CD4-positive, alpha-beta T cell treated with Interleukin-17A for 1 hour (primary cell): ENCODE data around the gene ATP2A2.
"Not testable (repeated sequence)": the region's sequence is repeated elsewhere in the genome, so short reads cannot be mapped to it uniquely, and the experiment has no call there.

Source experiments
- DNase-seq: peaks from one replicate; pipeline ENCODE4 v3.0.0-alpha.2; 2020

Gene ATP2A2

DNA sequence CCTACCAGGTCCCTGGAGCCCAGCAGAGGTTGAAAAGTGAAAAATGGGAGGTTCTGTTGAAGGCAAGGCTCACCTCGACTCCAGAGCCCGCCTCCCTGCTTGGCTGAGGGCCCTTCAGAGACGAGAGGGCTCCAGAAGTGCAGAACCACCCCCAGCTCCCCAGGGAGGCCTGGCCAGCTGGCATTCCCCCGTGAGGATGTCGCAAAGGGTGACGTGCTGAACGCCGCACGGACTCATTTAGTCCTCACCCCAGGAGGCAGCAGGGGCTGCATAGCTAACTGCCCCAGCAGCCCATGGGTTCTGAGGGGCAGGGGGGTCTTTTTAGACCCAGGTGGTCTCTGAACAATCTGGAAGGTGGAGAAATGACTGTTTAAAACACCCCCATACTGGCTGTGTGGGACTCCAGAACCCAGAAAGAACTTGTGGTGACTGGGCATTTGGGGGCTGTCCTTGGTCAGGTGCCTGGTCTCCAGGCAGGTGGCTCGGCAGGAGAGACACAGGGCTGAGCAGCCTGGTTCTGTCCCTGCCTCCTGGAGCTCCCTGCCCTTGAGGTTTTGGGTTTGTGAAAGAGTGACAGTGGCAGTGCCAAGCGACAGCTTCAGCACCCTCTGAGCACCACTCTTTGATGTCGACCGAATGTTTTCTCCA is 90.5 kb downstream of the ATP2A2 start:
- no peak for DNase-seq

GRCh38 chr12:110372056-110372425 is 91.0 kb downstream of the ATP2A2 start:
- no peak for DNase-seq

GRCh38 chr12:110373025-110373424 is 92.0 kb downstream of the ATP2A2 start:
- no peak for DNase-seq

DNA sequence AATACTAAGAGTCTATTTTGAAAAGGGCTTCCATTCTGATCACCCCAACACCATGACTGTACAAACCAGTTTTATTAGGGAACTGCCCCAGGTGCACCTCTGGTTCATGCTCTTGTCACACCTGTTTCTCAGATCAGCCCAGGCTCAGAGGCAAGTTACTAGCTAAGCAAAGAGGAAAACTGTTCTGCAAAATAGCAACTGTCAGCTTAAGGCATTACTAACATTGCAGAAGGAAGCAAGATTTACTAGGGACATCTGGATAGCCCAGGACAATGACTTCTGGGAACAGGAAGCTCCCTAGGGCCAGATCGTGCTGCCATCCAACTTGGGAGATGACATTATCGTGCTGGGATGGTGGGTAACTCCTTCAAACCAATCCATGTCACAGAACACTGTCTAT is 92.4 kb downstream of the ATP2A2 start:
- no peak for DNase-seq

DNA sequence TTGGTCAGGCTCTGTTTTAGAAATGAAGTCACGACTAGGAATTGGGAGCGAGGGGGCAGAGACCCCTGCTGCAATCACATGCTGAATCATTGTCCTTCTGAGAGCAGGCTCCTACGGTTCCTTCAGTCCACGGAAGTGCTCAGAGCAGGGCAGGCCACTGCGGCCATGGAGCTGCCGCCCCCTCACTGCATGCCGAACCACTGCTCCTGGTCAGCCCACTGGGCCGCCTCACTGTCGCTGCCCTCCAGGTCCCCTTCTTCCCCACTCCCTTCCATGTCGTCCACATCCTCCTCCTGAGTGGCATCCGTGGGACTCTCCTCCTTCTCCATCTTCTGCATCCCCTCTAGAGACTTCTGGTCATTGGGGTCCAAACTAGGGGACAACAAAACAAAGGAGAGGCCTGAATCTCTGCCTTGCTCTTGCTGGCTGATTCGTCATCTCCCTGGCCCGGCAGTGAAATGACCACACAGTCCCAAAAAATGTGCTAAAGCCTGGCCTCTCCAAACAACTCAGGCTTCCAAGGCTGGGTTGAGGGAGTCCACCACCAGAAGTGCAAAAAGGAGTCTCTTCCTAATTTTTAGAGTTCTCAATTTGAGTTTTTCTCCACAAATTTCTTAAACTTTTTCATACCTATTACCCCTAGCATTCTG is 93.0 kb downstream of the ATP2A2 start:
- no peak for DNase-seq

DNA sequence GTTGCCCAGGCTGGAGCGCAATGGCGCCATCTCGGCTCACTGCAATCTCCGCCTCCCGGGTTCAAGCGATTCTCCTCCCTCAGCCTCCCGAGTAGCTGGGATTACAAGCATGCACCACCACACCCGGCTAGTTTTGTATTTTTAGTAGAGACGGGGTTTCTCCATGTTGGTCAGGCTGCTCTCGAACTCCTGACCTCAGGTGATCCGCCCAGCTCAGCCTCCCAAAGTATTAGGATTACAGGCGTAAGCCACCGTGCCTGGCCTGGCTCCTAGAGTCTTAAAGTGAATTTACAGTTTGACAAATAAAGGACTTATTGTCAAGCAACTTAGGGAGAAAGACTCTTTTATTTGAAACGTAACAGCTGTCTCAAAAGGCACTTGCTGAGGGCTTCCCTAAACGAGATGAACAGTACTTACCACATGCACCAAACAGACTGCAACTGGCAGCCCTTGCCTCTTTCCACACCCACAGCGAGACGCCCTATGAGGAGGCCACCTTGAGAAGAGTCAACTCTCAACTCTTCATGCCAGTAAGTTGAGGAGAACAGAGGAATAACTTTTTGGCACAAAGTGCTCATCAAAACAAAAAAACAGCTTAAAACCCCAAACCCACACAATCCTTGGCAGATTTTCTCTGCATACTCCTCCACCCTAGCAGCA is 97.2 kb downstream of the ATP2A2 start:
- not testable (repeated sequence) for DNase-seq

DNA sequence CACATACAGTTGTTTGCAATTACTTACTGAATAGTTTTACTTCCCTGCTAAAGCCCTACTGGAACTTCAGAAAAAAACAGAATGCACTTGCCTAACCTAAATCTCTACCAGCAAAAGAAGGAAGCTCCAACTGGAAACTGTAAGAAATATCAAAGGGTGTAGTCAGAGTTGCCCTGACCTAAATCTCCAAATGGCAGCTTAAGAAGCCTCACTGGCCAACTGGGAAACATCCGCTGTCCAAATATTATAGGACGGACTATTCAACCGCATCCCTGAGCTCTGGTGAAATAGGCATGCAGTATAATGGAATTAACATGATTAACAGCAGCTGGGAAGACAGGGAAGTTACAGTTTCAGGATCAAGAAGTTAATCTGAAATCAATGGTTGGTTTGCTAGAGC is 98.2 kb downstream of the ATP2A2 start:
- DNase-seq: no peak

DNA sequence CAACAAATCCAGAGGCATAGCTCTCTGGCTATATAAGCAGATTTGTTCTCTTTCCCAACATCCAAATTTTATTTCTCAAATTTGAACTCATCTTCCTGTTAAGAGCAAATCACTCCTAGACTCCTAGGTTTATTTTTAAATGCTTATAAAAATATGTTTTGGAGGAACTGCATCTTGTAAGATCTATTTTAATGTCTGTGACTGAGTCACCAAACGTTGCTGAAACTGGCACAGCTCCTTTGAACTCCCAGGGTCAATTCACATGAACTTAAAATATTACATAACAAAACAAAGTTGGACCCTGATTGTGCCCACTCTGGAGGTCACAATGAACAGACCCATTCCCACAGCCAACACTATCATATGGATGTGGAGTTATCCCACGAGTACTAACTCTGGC is 98.6 kb downstream of the ATP2A2 start:
- no peak for DNase-seq

DNA sequence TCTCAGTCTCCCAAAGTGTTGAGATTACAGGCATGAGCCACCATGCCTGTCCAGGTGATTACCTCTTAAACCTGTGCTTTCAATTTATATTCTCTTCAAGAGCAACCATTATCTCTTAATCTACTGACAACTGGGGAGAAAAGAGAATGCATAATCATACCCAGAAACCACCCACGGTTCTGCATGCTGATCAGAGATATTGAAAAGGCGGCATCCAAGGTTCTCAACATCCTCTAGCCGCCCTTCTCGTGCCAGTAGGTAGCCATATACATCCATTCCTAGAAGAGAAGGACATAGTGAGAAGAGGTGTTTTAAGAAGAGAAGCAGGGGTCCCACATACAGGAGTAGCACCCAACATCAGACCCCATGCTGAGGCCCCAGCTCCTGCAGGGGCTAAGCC is 101.6 kb downstream of the ATP2A2 start:
- no peak for DNase-seq
